ENCODE data around the gene WNT9B. TPM values are rescaled to one million over a fixed set of nuclear protein-coding genes. Genes with fewer than 3 reads are reported as not detected.
A peak's percentile ranks its signal among the peaks of the same experiment; 100 is the strongest.

Gene WNT9B
- total and polyA plus RNA-seq, 9 of the 15 experiments (the other 6 are each of a cell fraction or from before 2014, with no cell fraction given), result not detected

DNA sequence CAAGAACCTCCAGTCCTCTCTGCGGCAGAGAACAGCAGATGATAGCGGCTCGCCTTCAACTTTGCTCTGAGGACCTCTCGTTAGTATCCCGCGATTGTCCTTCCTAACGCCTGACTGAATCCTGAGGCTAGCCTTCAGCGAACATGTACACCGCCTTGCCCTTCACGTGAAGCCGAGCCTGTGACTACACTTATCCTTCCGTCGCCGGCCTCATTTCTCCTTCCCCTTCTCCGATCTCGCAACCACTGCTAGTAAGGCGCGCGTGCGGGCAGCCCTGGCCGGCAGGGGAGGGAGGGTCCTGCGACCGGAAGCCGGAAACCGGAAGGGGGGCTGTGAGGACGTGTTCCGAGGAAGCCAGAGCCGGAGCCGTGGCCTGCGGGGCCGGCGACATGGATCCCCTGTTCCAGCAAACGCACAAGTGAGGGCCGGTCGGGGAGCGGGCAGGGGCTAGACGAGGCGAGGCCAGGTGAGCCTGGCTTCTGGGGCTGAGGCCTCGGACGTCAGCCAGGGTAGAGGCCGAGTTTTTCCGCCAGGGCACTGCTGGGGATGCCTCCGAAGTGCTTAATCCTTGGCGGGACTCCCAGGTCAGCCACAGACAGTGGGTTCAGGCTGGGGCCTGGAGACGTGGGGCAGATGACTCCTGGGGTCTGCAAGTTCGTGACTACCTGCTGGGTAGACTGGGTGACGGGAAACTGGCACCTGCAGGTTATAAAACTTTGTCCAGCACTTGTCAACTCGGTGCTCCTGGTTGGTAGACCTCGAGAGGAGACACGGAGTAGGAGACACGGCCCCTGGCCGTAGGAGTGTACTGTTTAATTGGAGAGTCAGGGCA is 71.6 kb downstream of the WNT9B start, which contains the start of gene GOSR2 (continued):
- TF ChIP-seq REST (IDR thresholded peaks at IDR 0.05; ENCODE audit: borderline replicate concordance) (no peak), REST (CRISPR knock-in tag; IDR thresholded peaks at IDR 0.05; ENCODE audit: low read depth) (no peak), ZNF224 (CRISPR knock-in tag; IDR thresholded peaks at IDR 0.05) (no peak), ZNF717 (CRISPR knock-in tag; IDR thresholded peaks at IDR 0.05) (no peak), ZNF280A (IDR thresholded peaks at IDR 0.05; ENCODE audit: low read depth, partially characterized antibody) (no peak), RCOR1 (IDR thresholded peaks at IDR 0.05; ENCODE audit: borderline replicate concordance in 1 of 2, low read depth in 2 of 2, low read length in 2 of 2) (no peak), STAT5B (CRISPR knock-in tag; IDR thresholded peaks at IDR 0.05) (no peak), SAP30 (IDR thresholded peaks at IDR 0.05; ENCODE audit: borderline replicate concordance, insufficient read depth, low read depth, low read length, poor library complexity, severe bottlenecking) (peak; percentile 86), ZNF165 (CRISPR knock-in tag; IDR thresholded peaks at IDR 0.05; ENCODE audit: borderline replicate concordance) (no peak), CEBPZ (IDR thresholded peaks at IDR 0.05; ENCODE audit: borderline replicate concordance, low read depth, low read length) (0 out of 2 replicates have a peak, but pooled peaks have one; percentile 21)
- TF ChIP-seq, protein P1, sequence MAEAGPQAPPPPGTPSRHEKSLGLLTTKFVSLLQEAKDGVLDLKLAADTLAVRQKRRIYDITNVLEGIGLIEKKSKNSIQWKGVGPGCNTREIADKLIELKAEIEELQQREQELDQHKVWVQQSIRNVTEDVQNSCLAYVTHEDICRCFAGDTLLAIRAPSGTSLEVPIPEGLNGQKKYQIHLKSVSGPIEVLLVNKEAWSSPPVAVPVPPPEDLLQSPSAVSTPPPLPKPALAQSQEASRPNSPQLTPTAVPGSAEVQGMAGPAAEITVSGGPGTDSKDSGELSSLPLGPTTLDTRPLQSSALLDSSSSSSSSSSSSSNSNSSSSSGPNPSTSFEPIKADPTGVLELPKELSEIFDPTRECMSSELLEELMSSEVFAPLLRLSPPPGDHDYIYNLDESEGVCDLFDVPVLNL (CRISPR knock-in tag; IDR thresholded peaks at IDR 0.05; ENCODE audit: low read depth), result peak; percentile 72; the same call in 1 of the 2 replicates

Measured in K562 (cell line).